Measurements from ENCODE around the gene GRK5. TPM values are rescaled to one million over a fixed set of nuclear protein-coding genes. Genes with fewer than 3 reads are reported as not detected.

GRK5 gene
- total RNA-seq, 1 donor from 2014 or later = 43.2 TPM

GRCh38 chr10:119425881-119426170, 218.5 kb downstream of the GRK5 start:
- Mint-ChIP-seq H3K9me3 (ENCODE audit: unreplicated experiment) (no peaks in the 10 kb centered on the region), H3K4me3 (ENCODE audit: unreplicated experiment) (no peak overlapping the region), H3K36me3 (ENCODE audit: unreplicated experiment) (peaks cover 26% of the 10 kb centered on the region), H3K27ac (ENCODE audit: unreplicated experiment) (no peak overlapping the region), H3K4me1 (ENCODE audit: unreplicated experiment) (peaks cover 17% of the 10 kb centered on the region), H3K27me3 (ENCODE audit: unreplicated experiment) (no peaks in the 10 kb centered on the region)
- no peak for DNase-seq (ENCODE audit: extremely low spot score, unreplicated experiment)
- TF ChIP-seq, protein P1, sequence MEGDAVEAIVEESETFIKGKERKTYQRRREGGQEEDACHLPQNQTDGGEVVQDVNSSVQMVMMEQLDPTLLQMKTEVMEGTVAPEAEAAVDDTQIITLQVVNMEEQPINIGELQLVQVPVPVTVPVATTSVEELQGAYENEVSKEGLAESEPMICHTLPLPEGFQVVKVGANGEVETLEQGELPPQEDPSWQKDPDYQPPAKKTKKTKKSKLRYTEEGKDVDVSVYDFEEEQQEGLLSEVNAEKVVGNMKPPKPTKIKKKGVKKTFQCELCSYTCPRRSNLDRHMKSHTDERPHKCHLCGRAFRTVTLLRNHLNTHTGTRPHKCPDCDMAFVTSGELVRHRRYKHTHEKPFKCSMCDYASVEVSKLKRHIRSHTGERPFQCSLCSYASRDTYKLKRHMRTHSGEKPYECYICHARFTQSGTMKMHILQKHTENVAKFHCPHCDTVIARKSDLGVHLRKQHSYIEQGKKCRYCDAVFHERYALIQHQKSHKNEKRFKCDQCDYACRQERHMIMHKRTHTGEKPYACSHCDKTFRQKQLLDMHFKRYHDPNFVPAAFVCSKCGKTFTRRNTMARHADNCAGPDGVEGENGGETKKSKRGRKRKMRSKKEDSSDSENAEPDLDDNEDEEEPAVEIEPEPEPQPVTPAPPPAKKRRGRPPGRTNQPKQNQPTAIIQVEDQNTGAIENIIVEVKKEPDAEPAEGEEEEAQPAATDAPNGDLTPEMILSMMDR (IDR thresholded peaks at IDR 0.05) = no peak

DNA sequence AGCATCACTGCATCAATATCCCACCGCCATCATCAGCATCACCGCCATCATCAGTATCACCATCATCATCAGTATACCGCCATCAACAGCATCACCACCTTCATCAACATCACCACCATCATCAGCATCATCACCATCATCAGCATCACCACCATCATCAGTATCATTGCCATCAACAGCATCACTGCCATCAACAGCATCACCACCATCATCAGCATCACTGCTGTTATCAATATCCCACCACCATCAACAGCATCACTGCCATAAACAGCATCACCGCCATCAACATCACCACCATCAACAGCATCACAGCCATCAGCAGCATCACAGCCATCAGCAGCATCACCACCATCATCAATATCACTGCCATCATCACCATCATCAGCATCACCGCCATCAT, 219.3 kb downstream of the GRK5 start:
- TF ChIP-seq, protein P1 (IDR thresholded peaks at IDR 0.05) = no peak
- no peak for DNase-seq (ENCODE audit: extremely low spot score, unreplicated experiment)
- no peaks in the 10 kb centered on the region for H3K27me3 Mint-ChIP-seq (ENCODE audit: unreplicated experiment)
- no peaks in the 10 kb centered on the region for H3K9me3 Mint-ChIP-seq (ENCODE audit: unreplicated experiment)
- H3K27ac Mint-ChIP-seq (ENCODE audit: unreplicated experiment) = no peak overlapping the region
- no peak overlapping the region for H3K4me3 Mint-ChIP-seq (ENCODE audit: unreplicated experiment)
- H3K4me1 Mint-ChIP-seq (ENCODE audit: unreplicated experiment) = peaks cover 8% of the 10 kb centered on the region
- peaks cover 25% of the 10 kb centered on the region for H3K36me3 Mint-ChIP-seq (ENCODE audit: unreplicated experiment)

GRCh38 chr10:119427263-119427864, 220.0 kb downstream of the GRK5 start:
- H3K4me1 Mint-ChIP-seq (ENCODE audit: unreplicated experiment) = peaks cover 3% of the 10 kb centered on the region
- TF ChIP-seq, protein P1 (IDR thresholded peaks at IDR 0.05) = no peak
- no peaks in the 10 kb centered on the region for H3K9me3 Mint-ChIP-seq (ENCODE audit: unreplicated experiment)
- no peak overlapping the region for H3K4me3 Mint-ChIP-seq (ENCODE audit: unreplicated experiment)
- H3K36me3 Mint-ChIP-seq (ENCODE audit: unreplicated experiment) = peaks cover 28% of the 10 kb centered on the region
- H3K27ac Mint-ChIP-seq (ENCODE audit: unreplicated experiment) = no peak overlapping the region
- DNase-seq (ENCODE audit: extremely low spot score, unreplicated experiment) = no peak
- H3K27me3 Mint-ChIP-seq (ENCODE audit: unreplicated experiment) = no peaks in the 10 kb centered on the region

- Mint-ChIP-seq H3K4me3 (ENCODE audit: unreplicated experiment) (no peak overlapping the region), H3K9me3 (ENCODE audit: unreplicated experiment) (no peaks in the 10 kb centered on the region), H3K4me1 (ENCODE audit: unreplicated experiment) (no peaks in the 10 kb centered on the region), H3K36me3 (ENCODE audit: unreplicated experiment) (peaks cover 31% of the 10 kb centered on the region), H3K27me3 (ENCODE audit: unreplicated experiment) (no peaks in the 10 kb centered on the region), H3K27ac (ENCODE audit: unreplicated experiment) (no peak overlapping the region)
- TF ChIP-seq, protein P1 (IDR thresholded peaks at IDR 0.05) = no peak
- no peak for DNase-seq (ENCODE audit: extremely low spot score, unreplicated experiment)
These were observed 221.4 kb downstream of the GRK5 start for GRCh38 chr10:119428789-119429188.

DNA sequence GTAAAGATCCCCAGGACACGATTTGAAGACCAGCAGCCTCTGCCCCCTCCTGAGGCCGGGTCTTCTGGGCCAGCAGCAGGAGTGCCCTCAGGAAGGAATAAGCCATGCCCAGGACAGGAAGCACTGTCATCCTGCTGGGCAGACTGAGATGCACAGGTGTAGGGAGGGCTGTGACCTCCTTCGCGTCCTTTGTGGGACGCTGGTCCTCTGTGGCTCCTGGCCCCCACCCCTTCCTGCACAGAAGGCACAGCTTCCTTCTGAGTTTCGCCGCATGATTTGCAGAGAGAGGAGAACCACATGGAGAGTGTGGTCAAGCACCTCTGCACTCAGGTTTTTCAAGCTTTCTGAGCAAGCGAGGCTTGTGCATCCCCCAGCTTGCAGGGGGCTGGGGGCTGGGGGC, 222.4 kb downstream of the GRK5 start:
- H3K36me3 Mint-ChIP-seq (ENCODE audit: unreplicated experiment) = peaks cover 37% of the 10 kb centered on the region
- H3K27ac Mint-ChIP-seq (ENCODE audit: unreplicated experiment) = no peak overlapping the region
- no peaks in the 10 kb centered on the region for H3K4me1 Mint-ChIP-seq (ENCODE audit: unreplicated experiment)
- no peaks in the 10 kb centered on the region for H3K27me3 Mint-ChIP-seq (ENCODE audit: unreplicated experiment)
- no peak for DNase-seq (ENCODE audit: extremely low spot score, unreplicated experiment)
- H3K9me3 Mint-ChIP-seq (ENCODE audit: unreplicated experiment) = no peaks in the 10 kb centered on the region
- TF ChIP-seq, protein P1 (IDR thresholded peaks at IDR 0.05) = no peak
- no peak overlapping the region for H3K4me3 Mint-ChIP-seq (ENCODE audit: unreplicated experiment)
